MM.1S (cell line): ENCODE results near the gene CASZ1.

ENCODE experiments used
- EZH2phosphoT487 ChIP-seq: fragments of 300-600 bp; sonication (generic); IDR thresholded peaks from 2 replicates; pipeline ENCODE4 v1.6.1; 2018; ENCODE audit warnings: antibody characterized with exemption, low read length
- TF ChIP-seq, protein P1 (sequence below): fragments of 300-600 bp; sonication (generic); IDR thresholded peaks from 2 replicates; pipeline ENCODE4 v1.5.1; 2016; ENCODE audit warnings: antibody characterized with exemption, low read length, mixed read lengths

GRCh38 chr1:10739589-10739988, 56.9 kb downstream of the CASZ1 start:
- TF ChIP-seq, protein P1, sequence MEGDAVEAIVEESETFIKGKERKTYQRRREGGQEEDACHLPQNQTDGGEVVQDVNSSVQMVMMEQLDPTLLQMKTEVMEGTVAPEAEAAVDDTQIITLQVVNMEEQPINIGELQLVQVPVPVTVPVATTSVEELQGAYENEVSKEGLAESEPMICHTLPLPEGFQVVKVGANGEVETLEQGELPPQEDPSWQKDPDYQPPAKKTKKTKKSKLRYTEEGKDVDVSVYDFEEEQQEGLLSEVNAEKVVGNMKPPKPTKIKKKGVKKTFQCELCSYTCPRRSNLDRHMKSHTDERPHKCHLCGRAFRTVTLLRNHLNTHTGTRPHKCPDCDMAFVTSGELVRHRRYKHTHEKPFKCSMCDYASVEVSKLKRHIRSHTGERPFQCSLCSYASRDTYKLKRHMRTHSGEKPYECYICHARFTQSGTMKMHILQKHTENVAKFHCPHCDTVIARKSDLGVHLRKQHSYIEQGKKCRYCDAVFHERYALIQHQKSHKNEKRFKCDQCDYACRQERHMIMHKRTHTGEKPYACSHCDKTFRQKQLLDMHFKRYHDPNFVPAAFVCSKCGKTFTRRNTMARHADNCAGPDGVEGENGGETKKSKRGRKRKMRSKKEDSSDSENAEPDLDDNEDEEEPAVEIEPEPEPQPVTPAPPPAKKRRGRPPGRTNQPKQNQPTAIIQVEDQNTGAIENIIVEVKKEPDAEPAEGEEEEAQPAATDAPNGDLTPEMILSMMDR: no peak
- no peak for TF ChIP-seq EZH2phosphoT487
